SK-N-SH (cell line): Measurements from ENCODE around the gene RCOR2. TPM values are rescaled to one million over a fixed set of nuclear protein-coding genes. Genes with fewer than 3 reads are reported as not detected.

Experiments
- CTCF ChIA-PET: fragments of 300-600, 350-600 bp; formaldehyde crosslinking; extraction: SDS; loops from one replicate; lab custom pipeline; 2021; lab: Yijun Ruan, JAX
- POLR2A ChIA-PET: fragments of 350-600 bp; sonication (Branson Sonifier 250); formaldehyde crosslinking; extraction: SDS; loops from one replicate; lab custom pipeline; 2020; ENCODE audit warnings: antibody characterized with exemption, inconsistent platforms; lab: Yijun Ruan, JAX
- DNase-seq: peaks from one replicate; pipeline ENCODE4 v3.0.0; 2012
- H2AFZ ChIP-seq: fragments of 200-600 bp; sonication (generic); 2 replicates; pipeline ENCODE4 v1.8.1; 2016; ENCODE audit warnings: antibody characterized with exemption, mild to moderate bottlenecking, low read depth
- H3F3A ChIP-seq: fragments of 200-600 bp; sonication (generic); replicated peaks from 2 replicates; pipeline ENCODE3; 2016; ENCODE audit warnings: antibody characterized with exemption, mild to moderate bottlenecking; ENCODE audit not compliant: insufficient read depth
- H3K27ac ChIP-seq, 2 experiments: fragments of 200-500 bp in 1 of 2; fragments of 200-600 bp in 1 of 2; sonication (Bioruptor generic) in 1 of 2; sonication (generic), shearing (Covaris generic) in 1 of 2; 2 replicates each; pipeline versions ENCODE4 v1.5.1 to v1.6.1; 2014 to 2016; ENCODE audit warnings: low read depth in 2 of 2, inconsistent platforms in 1 of 2, low read length in 1 of 2, mild to moderate bottlenecking in 1 of 2, mixed read lengths in 1 of 2
- H3K27me3 ChIP-seq: fragments of 200-600 bp; sonication (generic), shearing (Covaris generic); 2 replicates; pipeline ENCODE4 v1.6.1; 2016; ENCODE audit warnings: mixed run types; ENCODE audit not compliant: insufficient read depth
- H3K36me3 ChIP-seq, 2 experiments: fragments of 200-500 bp in 1 of 2; fragments of 200-600 bp in 1 of 2; sonication (Bioruptor generic) in 1 of 2; sonication (generic) in 1 of 2; replicated peaks in 1 of 2; 2 replicates each; pipeline versions ENCODE3 to v1.5.1; 2014 to 2016; ENCODE audit warnings: low read length in 1 of 2, mild to moderate bottlenecking in 1 of 2; ENCODE audit not compliant: insufficient read depth in 2 of 2, control insufficient read depth in 1 of 2
- H3K4me1 ChIP-seq, 2 experiments: fragments of 200-500 bp in 1 of 2; fragments of 200-600 bp in 1 of 2; sonication (Bioruptor generic) in 1 of 2; sonication (generic), shearing (Covaris generic) in 1 of 2; 2 replicates each; pipeline versions ENCODE4 v1.5.1 to v1.6.1; 2014 to 2016; ENCODE audit warnings: low read depth in 1 of 2, low read length in 1 of 2, mixed run types in 1 of 2; ENCODE audit not compliant: insufficient read depth in 2 of 2, control insufficient read depth in 1 of 2
- H3K4me2 ChIP-seq: fragments of 200-600 bp; sonication (generic), shearing (Covaris generic); 2 replicates; pipeline ENCODE4 v1.6.1; 2017; ENCODE audit warnings: mixed run types
- H3K4me3 ChIP-seq, 2 experiments: fragments of 200-500 bp in 1 of 2; fragments of 200-600 bp in 1 of 2; sonication (Bioruptor generic) in 1 of 2; sonication (generic), shearing (Covaris generic) in 1 of 2; 2 replicates each; pipeline versions ENCODE4 v1.5.1 to v1.8.1; 2014 to 2016; ENCODE audit warnings: low read depth in 2 of 2, inconsistent platforms in 1 of 2, low read length in 1 of 2, mild to moderate bottlenecking in 1 of 2, mixed read lengths in 1 of 2, moderate library complexity in 1 of 2
- H3K79me2 ChIP-seq: fragments of 200-600 bp; sonication (generic); 2 replicates; pipeline ENCODE4 v1.8.1; 2017; ENCODE audit warnings: mild to moderate bottlenecking; ENCODE audit not compliant: insufficient read depth
- H3K9ac ChIP-seq: fragments of 200-600 bp; sonication (generic); 2 replicates; pipeline ENCODE4 v1.6.1; 2017; ENCODE audit warnings: mixed run types
- H3K9me2 ChIP-seq: fragments of 200-600 bp; sonication (generic); 2 replicates; pipeline ENCODE4 v1.6.1; 2017; ENCODE audit warnings: mixed run types
- H3K9me3 ChIP-seq: fragments of 200-600 bp; sonication (generic); 2 replicates; pipeline ENCODE4 v1.6.1; 2017; ENCODE audit warnings: mixed run types, mild to moderate bottlenecking, moderate library complexity
- H4K20me1 ChIP-seq: fragments of 200-600 bp; sonication (generic); 2 replicates; pipeline ENCODE4 v1.6.1; 2017; ENCODE audit warnings: mild to moderate bottlenecking, mixed run types; ENCODE audit not compliant: insufficient read depth
- CHD2 ChIP-seq: fragments of 150-350 bp; IDR thresholded peaks from 2 replicates; pipeline ENCODE4 v1.6.1; 2018; ENCODE audit warnings: low read length; ENCODE audit not compliant: partially characterized antibody
- EP300 ChIP-seq, 2 experiments: IDR thresholded peaks; 2 replicates each; pipeline versions ENCODE4 v1.4.0 to v1.6.1; 2012; ENCODE audit warnings: borderline replicate concordance in 1 of 2, low read depth in 1 of 2, low read length in 1 of 2
- FOSL2 ChIP-seq: IDR thresholded peaks from 2 replicates; pipeline ENCODE4 v1.4.0; 2012; ENCODE audit warnings: low read depth, mild to moderate bottlenecking, moderate library complexity, borderline replicate concordance
- FOXJ3 ChIP-seq: sonication (generic); formaldehyde crosslinking; IDR thresholded peaks from 2 replicates; pipeline ENCODE4 v1.5.1; 2020; ENCODE audit warnings: mild to moderate bottlenecking, missing genetic modification reagents
- GATA2 ChIP-seq: sonication (generic); formaldehyde crosslinking; IDR thresholded peaks from 2 replicates; pipeline ENCODE4 v1.5.0; 2020; ENCODE audit warnings: mild to moderate bottlenecking, missing genetic modification reagents
- IRF3 ChIP-seq: fragments of 150-350 bp; IDR thresholded peaks from 2 replicates; pipeline ENCODE4 v1.6.1; 2016; ENCODE audit warnings: mild to moderate bottlenecking, low read depth, low read length
- JUND ChIP-seq: IDR thresholded peaks from 2 replicates; pipeline ENCODE4 v1.4.0; 2012
- MEF2A ChIP-seq: IDR thresholded peaks from 2 replicates; pipeline ENCODE4 v1.4.0; 2012; ENCODE audit warnings: low read depth, borderline replicate concordance
- MXI1 ChIP-seq: IDR thresholded peaks from 2 replicates; pipeline ENCODE4 v1.6.1; 2012; ENCODE audit warnings: mild to moderate bottlenecking, low read depth, low read length, improper control_type of control experiment
- NFIC ChIP-seq: IDR thresholded peaks from 2 replicates; pipeline ENCODE4 v1.4.0; 2012; ENCODE audit warnings: borderline replicate concordance
- RCOR1 ChIP-seq: fragments of 150-350 bp; IDR thresholded peaks from 2 replicates; pipeline ENCODE4 v1.6.1; 2017; ENCODE audit warnings: antibody characterized with exemption, low read length
- RFX5 ChIP-seq: IDR thresholded peaks from 2 replicates; pipeline ENCODE4 v1.6.1; 2012; ENCODE audit warnings: mild to moderate bottlenecking, improper control_type of control experiment, low read length
- RXRA ChIP-seq: IDR thresholded peaks from 2 replicates; pipeline ENCODE4 v1.4.0; 2012; ENCODE audit warnings: low read depth, mild to moderate bottlenecking, borderline replicate concordance
- SIN3A ChIP-seq: IDR thresholded peaks from 2 replicates; pipeline ENCODE4 v1.6.1; 2012; ENCODE audit warnings: low read depth, mild to moderate bottlenecking, low read length, moderate library complexity, borderline replicate concordance
- SMC3 ChIP-seq: IDR thresholded peaks from 2 replicates; pipeline ENCODE4 v1.6.1; 2012; ENCODE audit warnings: low read depth, low read length, improper control_type of control experiment
- TCF12 ChIP-seq: IDR thresholded peaks from 2 replicates; pipeline ENCODE4 v1.4.0; 2012
- TEAD4 ChIP-seq: IDR thresholded peaks from 2 replicates; pipeline ENCODE4 v1.4.0; 2012; ENCODE audit warnings: mild to moderate bottlenecking, borderline replicate concordance; ENCODE audit not compliant: insufficient read depth
- USF2 ChIP-seq: fragments of 150-350 bp; IDR thresholded peaks from 2 replicates; pipeline ENCODE4 v1.6.1; 2017; ENCODE audit warnings: antibody characterized with exemption, low read length, low read depth, borderline replicate concordance
- YY1 ChIP-seq: IDR thresholded peaks from 2 replicates; pipeline ENCODE4 v1.4.0; 2012; ENCODE audit warnings: low read depth, mild to moderate bottlenecking
- WGBS: methylation state at CpG from one replicate; pipeline ENCODE4 v1.1.6; 2017; ENCODE audit warnings: low lambda C conversion rate; 5-methylcytosine and 5-hydroxymethylcytosine counted together
- polyA plus RNA-seq, 3 experiments: library from polyadenylated mRNA; depleted of rRNA; stranded (reverse); fragments of >200 nt; gene quantifications; 2 replicates each; pipeline ENCODE4 v1.2.3, GENCODE V29; 2012
- TF ChIP-seq, protein P1 (sequence below): IDR thresholded peaks from 2 replicates; pipeline ENCODE4 v1.4.0; 2012; ENCODE audit warnings: low read depth
- TF ChIP-seq, protein P2 (sequence below): IDR thresholded peaks from 2 replicates; pipeline ENCODE4 v1.4.0; 2012; ENCODE audit warnings: low read depth, borderline replicate concordance

RCOR2 gene
- polyA plus RNA-seq, 1 of the 3 experiments (the other 2 are of a cell fraction): 1.1 TPM

DNA sequence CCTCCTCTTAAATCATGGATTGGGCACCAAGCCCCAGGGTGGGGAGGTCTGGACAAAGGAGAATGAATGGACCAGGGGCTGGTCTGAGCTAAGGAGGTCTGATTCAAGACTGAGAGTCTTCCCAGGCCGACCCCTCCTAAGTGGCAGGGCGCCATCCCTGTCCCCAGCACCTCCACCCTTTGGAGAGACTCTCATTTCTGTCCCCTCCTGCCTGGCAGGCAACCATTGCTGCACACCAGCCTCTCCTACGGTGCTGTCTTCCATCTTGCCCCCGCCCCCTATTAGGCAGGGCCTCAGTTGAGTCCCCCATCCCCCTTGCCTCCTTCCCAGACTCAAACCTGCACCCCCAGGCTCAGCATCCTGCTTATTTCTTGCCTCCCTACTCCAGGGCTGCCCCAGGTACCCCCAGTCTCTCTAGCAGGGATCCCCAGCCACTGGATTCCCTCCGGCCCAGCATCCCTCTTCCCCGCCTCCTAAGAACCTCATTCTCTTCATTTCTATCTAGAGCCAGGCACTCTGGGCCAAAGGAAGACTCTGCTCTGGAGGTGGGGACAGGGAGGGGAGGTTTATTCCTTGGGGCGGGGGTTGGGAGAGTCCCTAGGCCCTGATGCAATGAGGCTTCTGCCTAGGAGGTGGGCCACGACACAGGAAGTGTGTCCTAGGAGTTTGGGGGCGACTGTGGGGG lies 1.7 kb upstream of the RCOR2 start:
- Histone ChIP-seq H3K4me1 (peaks cover 4 to 44% of the 10 kb centered on the region in 2 experiments; a peak in 3 of 4 replicates), H3K4me2 (no peak overlapping the region), H3F3A (no peaks in the 10 kb centered on the region)
- DNase-seq: peak; percentile 56
- 82% methylated on average over 7 of the region's 9 CpGs for WGBS
- POLR2A ChIA-PET: interaction anchor here (1.5 to 1.9 kb wide), 8 partner anchors 9 to 1077 kb away, joined by 3 to 14 read pairs (median 6); partner anchors contain the start of genes MARK2 and NAA40
- TF ChIP-seq FOSL2: no peak
- TF ChIP-seq SIN3A: no peak
- TF ChIP-seq NFIC: no peak
- TF ChIP-seq TCF12: no peak
- TF ChIP-seq, protein P1, sequence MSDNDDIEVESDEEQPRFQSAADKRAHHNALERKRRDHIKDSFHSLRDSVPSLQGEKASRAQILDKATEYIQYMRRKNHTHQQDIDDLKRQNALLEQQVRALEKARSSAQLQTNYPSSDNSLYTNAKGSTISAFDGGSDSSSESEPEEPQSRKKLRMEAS: no peak
- TF ChIP-seq, all 33 proteins: peak for 0
- Histone ChIP-seq H3K9ac (no peak overlapping the region), H4K20me1 (no peaks in the 10 kb centered on the region), H3K4me3 (no peak overlapping the region), H3K9me3 (no peaks in the 10 kb centered on the region), H3K36me3 (no peaks in the 10 kb centered on the region), H3K79me2 (no peaks in the 10 kb centered on the region), H3K9me2 (no peaks in the 10 kb centered on the region), H3K27me3 (no peaks in the 10 kb centered on the region), H2AFZ (no peak overlapping the region), H3K27ac (peak overlapping the region in 1 of 2 experiments; percentile 98; a peak in 2 of 4 replicates)
- CTCF ChIA-PET: interaction anchor here (1.8 to 6.7 kb wide), 4 partner anchors 16 to 229 kb away, joined by 6 to 113 read pairs (median 26); partner anchors contain the start of gene MARK2

GRCh38 chr11:63917692-63918506 lies 935 bp upstream of the RCOR2 start:
- Histone ChIP-seq H3K4me3 (peak overlapping the region in 1 of 2 experiments; percentile 64; a peak in 2 of 4 replicates), H3K27ac (peak overlapping the region in 1 of 2 experiments; percentile 98; a peak in 2 of 4 replicates), H3K4me2 (peak overlapping the region; percentile 83), H3K4me1 (peaks cover 4 to 44% of the 10 kb centered on the region in 2 experiments; a peak in 3 of 4 replicates), H3K9me2 (no peaks in the 10 kb centered on the region), H3K27me3 (no peaks in the 10 kb centered on the region), H4K20me1 (no peaks in the 10 kb centered on the region), H2AFZ (0 out of 2 replicates have a peak overlapping the region, but pooled peaks have one; percentile 31), H3K79me2 (no peaks in the 10 kb centered on the region), H3K9ac (no peak overlapping the region), H3K36me3 (no peaks in the 10 kb centered on the region), H3K9me3 (no peaks in the 10 kb centered on the region), H3F3A (no peaks in the 10 kb centered on the region)
- DNase-seq: peak; percentile 92
- POLR2A ChIA-PET: interaction anchor here (0.7 to 1.9 kb wide), 16 partner anchors 8 to 1077 kb away, joined by 3 to 14 read pairs (median 4); partner anchors contain the start of genes MARK2 and NAA40
- WGBS: 31% methylated on average over 12 of the region's 50 CpGs
- CTCF ChIA-PET: interaction anchor here (0.8 to 6.7 kb wide), 10 partner anchors 9 to 230 kb away, joined by 3 to 113 read pairs (median 8); partner anchors contain the start of genes MARK2 and NAA40
- TF ChIP-seq MEF2A (no peak), RXRA (no peak), IRF3 (no peak), SMC3 (0 out of 2 replicates have a peak, but pooled peaks have one; percentile 1), GATA2 (CRISPR knock-in tag) (no peak), USF2 (no peak), JUND (no peak), SIN3A (no peak), TEAD4 (no peak), MXI1 (peak; percentile 83), EP300 (IDR thresholded peaks at IDR 0.05; ENCODE audit: borderline replicate concordance in 1 of 2, low read depth in 1 of 2, low read length in 1 of 2) (peak in 1 of 2 experiments; percentile 48; a peak in 1 of 4 replicates), FOXJ3 (no peak), YY1 (no peak), RFX5 (no peak), CHD2 (peak; percentile 94), NFIC (no peak), RCOR1 (no peak; the same call in 1 of the 2 replicates)
- TF ChIP-seq, protein P2, sequence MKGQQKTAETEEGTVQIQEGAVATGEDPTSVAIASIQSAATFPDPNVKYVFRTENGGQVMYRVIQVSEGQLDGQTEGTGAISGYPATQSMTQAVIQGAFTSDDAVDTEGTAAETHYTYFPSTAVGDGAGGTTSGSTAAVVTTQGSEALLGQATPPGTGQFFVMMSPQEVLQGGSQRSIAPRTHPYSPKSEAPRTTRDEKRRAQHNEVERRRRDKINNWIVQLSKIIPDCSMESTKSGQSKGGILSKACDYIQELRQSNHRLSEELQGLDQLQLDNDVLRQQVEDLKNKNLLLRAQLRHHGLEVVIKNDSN: no peak
